Kidney epithelial cell (primary cell): Measurements from ENCODE around the gene SPAG7. TPM values are rescaled to one million over a fixed set of nuclear protein-coding genes. Genes with fewer than 3 reads are reported as not detected.

Experiments
- DNase-seq: peaks from one replicate; pipeline ENCODE4 v3.0.0-alpha.2; 2010; ENCODE audit warnings: low read depth
- H3K27me3 ChIP-seq: 2 replicates; pipeline ENCODE4 v1.6.0; 2011; ENCODE audit warnings: low read length; ENCODE audit not compliant: control insufficient read depth, insufficient read depth
- H3K36me3 ChIP-seq: 2 replicates; pipeline ENCODE4 v1.5.1; 2011; ENCODE audit warnings: low read length; ENCODE audit not compliant: control insufficient read depth, insufficient read depth
- H3K4me3 ChIP-seq: 2 replicates; pipeline ENCODE4 v1.5.1; 2011; ENCODE audit warnings: low read depth, mild to moderate bottlenecking, control low read depth, low read length
- CTCF ChIP-seq: IDR thresholded peaks from 2 replicates; pipeline ENCODE4 v1.5.1; 2011; ENCODE audit warnings: mild to moderate bottlenecking, moderate library complexity, low read length, control low read depth, inconsistent platforms; ENCODE audit not compliant: insufficient read depth, poor library complexity, severe bottlenecking
- total RNA-seq: library from RNA; depleted of rRNA; stranded (reverse); fragments of >200 nt; gene quantifications from 2 replicates; pipeline ENCODE4 v1.2.3, GENCODE V29; 2015

The SPAG7 gene
- total RNA-seq, 1 donor from 2014 or later: 88.7 TPM

- H3K27me3 ChIP-seq: no peaks in the 10 kb centered on the region
- no peak for DNase-seq
- no peak for TF ChIP-seq CTCF
- peaks cover 2% of the 10 kb centered on the region for H3K36me3 ChIP-seq
- no peak overlapping the region for H3K4me3 ChIP-seq
These were observed 32.6 kb upstream of the SPAG7 start for GRCh38 chr17:5000237-5000639.

GRCh38 chr17:4999430-5000093 is 31.9 kb upstream of the SPAG7 start:
- Histone ChIP-seq H3K36me3 (peaks cover 2% of the 10 kb centered on the region), H3K4me3 (peak overlapping the region; percentile 97), H3K27me3 (no peaks in the 10 kb centered on the region)
- DNase-seq: no peak
- no peak for TF ChIP-seq CTCF

GRCh38 chr17:4998732-4999429 is 31.3 kb upstream of the SPAG7 start:
- TF ChIP-seq CTCF: no peak
- Histone ChIP-seq H3K27me3 (no peaks in the 10 kb centered on the region), H3K36me3 (peaks cover 1% of the 10 kb centered on the region), H3K4me3 (peak overlapping the region; percentile 97)
- no peak for DNase-seq

- no peak for DNase-seq
- H3K36me3 ChIP-seq: no peaks in the 10 kb centered on the region
- H3K4me3 ChIP-seq: peak overlapping the region; percentile 97
- H3K27me3 ChIP-seq: no peaks in the 10 kb centered on the region
- TF ChIP-seq CTCF: no peak
These were observed 30.6 kb upstream of the SPAG7 start for GRCh38 chr17:4998027-4998731.

- TF ChIP-seq CTCF: no peak
- DNase-seq: peak; percentile 39
- Histone ChIP-seq H3K4me3 (peak within 1 kb of the TSS; percentile 97), H3K36me3 (no peaks in the 10 kb centered on the region), H3K27me3 (no peaks in the 10 kb centered on the region)
These were observed 29.8 kb upstream of the SPAG7 start, which contains the start of the genes INCA1 and KIF1C for GRCh38 chr17:4997302-4998026. INCA1 (minus strand) TSS chr17:4997522; CDS start chr17:4994437, 3,085 bp downstream. KIF1C (plus strand) TSS chr17:4997950; CDS start chr17:5000247, 2,297 bp downstream.
